A673 (cell line): Measurements from ENCODE around the gene MGMT. TPM values are rescaled to one million over a fixed set of nuclear protein-coding genes. Genes with fewer than 3 reads are reported as not detected.
A peak's percentile ranks its signal among the peaks of the same experiment; 100 is the strongest.

ENCODE experiments used
- BruUV-seq: library from RNA; stranded (reverse); fragments of 400-500 nt; replicated peaks from 2 replicates; lab custom pipeline; 2021; lab: Mats Ljungman, UMichigan
- CTCF ChIA-PET: fragments of 300-600 bp; sonication (Branson Sonifier 250); formaldehyde crosslinking; loops from one replicate; lab custom pipeline; 2022; ENCODE audit warnings: antibody characterized with exemption; lab: Charles Lee
- POLR2A ChIA-PET: fragments of 300-600 bp; sonication (Branson Sonifier 250); formaldehyde crosslinking; loops from one replicate; lab custom pipeline; 2022; ENCODE audit warnings: antibody characterized with exemption; ENCODE audit not compliant: low non-redundant PET; lab: Charles Lee
- DNase-seq: peaks from one replicate; pipeline ENCODE4 v3.0.0-alpha.2; 2015; ENCODE audit warnings: low spot score
- H3K27ac ChIP-seq: fragments of 200-600 bp; sonication (generic); 2 replicates; pipeline ENCODE4 v1.5.1; 2016; ENCODE audit warnings: mixed run types, low read depth, mild to moderate bottlenecking, mixed read lengths, antibody characterized with exemption, low read length; ENCODE audit not compliant: poor library complexity, severe bottlenecking
- H3K27me3 ChIP-seq: fragments of 200-600 bp; sonication (generic); replicated peaks from 2 replicates; pipeline ENCODE4 v1.6.1; 2017; ENCODE audit warnings: mixed run types, low read depth, mild to moderate bottlenecking, mixed read lengths, antibody characterized with exemption, low read length; ENCODE audit not compliant: insufficient read depth, poor library complexity
- H3K36me3 ChIP-seq: fragments of 200-600 bp; sonication (generic); 2 replicates; pipeline ENCODE4 v1.6.1; 2016; ENCODE audit warnings: mixed run types, mild to moderate bottlenecking, mixed read lengths, antibody characterized with exemption, low read length; ENCODE audit not compliant: insufficient read depth, poor library complexity, severe bottlenecking
- H3K4me1 ChIP-seq: fragments of 200-600 bp; sonication (generic); 2 replicates; pipeline ENCODE4 v1.6.1; 2017; ENCODE audit warnings: mixed run types, mild to moderate bottlenecking, mixed read lengths, antibody characterized with exemption, low read length; ENCODE audit not compliant: insufficient read depth, poor library complexity, severe bottlenecking
- H3K4me3 ChIP-seq: fragments of 200-600 bp; sonication (generic); 2 replicates; pipeline ENCODE4 v1.5.1; 2016; ENCODE audit warnings: low read depth, mixed run types, mild to moderate bottlenecking, mixed read lengths, low read length; ENCODE audit not compliant: poor library complexity, severe bottlenecking
- H3K9me3 ChIP-seq: fragments of 200-600 bp; sonication (generic); 2 replicates; pipeline ENCODE4 v1.6.1; 2016; ENCODE audit warnings: mixed run types, low read depth, mild to moderate bottlenecking, mixed read lengths, antibody characterized with exemption, low read length; ENCODE audit not compliant: poor library complexity, severe bottlenecking
- CTCF ChIP-seq: fragments of 300-800, 200-600 bp; sonication (generic); conservative IDR thresholded peaks from 2 replicates; pipeline ENCODE4 v1.5.1; 2017; ENCODE audit warnings: low read depth, mild to moderate bottlenecking, antibody characterized with exemption, low read length, moderate library complexity, mixed read lengths
- EZH2 ChIP-seq: fragments of 200-600 bp; sonication (generic); IDR thresholded peaks from 2 replicates; pipeline ENCODE4 v1.6.1; 2017; ENCODE audit warnings: borderline replicate concordance, low read depth, mild to moderate bottlenecking, mixed read lengths, antibody characterized with exemption, low read length; ENCODE audit not compliant: poor library complexity, severe bottlenecking
- intact Hi-C: fragments of 100-400 bp; cut with micrococcal nuclease; formaldehyde crosslinking; loops from one replicate; pipeline ENCODE4 v1.10.0; 2022; ENCODE audit not compliant: unreplicated experiment
- total RNA-seq: library from RNA; stranded (reverse); gene quantifications from 2 replicates; pipeline ENCODE4 v1.2.3, GENCODE V29; 2021

Gene MGMT
- total RNA-seq, 1 experiment from 2014 or later, result 19.5 TPM

- TF ChIP-seq EZH2, result no peak
- no peak for TF ChIP-seq CTCF
- Histone ChIP-seq H3K36me3 (no peaks in the 10 kb centered on the region), H3K4me1 (no peaks in the 10 kb centered on the region), H3K4me3 (no peak overlapping the region), H3K9me3 (peaks cover 24% of the 10 kb centered on the region), H3K27ac (no peak overlapping the region), H3K27me3 (no peaks in the 10 kb centered on the region)
- ChIA-PET CTCF (no interaction called here), POLR2A (no interaction called here)
- BruUV-seq, result no TSS peak
- intact Hi-C loops, result no loop called here
- DNase-seq, result peak; percentile 18
Measured at GRCh38 chr10:129586898-129587443, 119.9 kb downstream of the MGMT start.

GRCh38 chr10:129589546-129589945 lies 122.5 kb downstream of the MGMT start:
- peaks cover 24% of the 10 kb centered on the region for H3K9me3 ChIP-seq
- no peak overlapping the region for H3K4me3 ChIP-seq
- H3K27me3 ChIP-seq, result no peaks in the 10 kb centered on the region
- TF ChIP-seq CTCF (no peak), EZH2 (no peak)
- ChIA-PET CTCF (no interaction called here), POLR2A (no interaction called here)
- no peaks in the 10 kb centered on the region for H3K36me3 ChIP-seq
- H3K27ac ChIP-seq, result no peak overlapping the region
- no TSS peak for BruUV-seq
- no peak for DNase-seq
- H3K4me1 ChIP-seq, result no peaks in the 10 kb centered on the region
- intact Hi-C loops, result no loop called here

- Histone ChIP-seq H3K27me3 (no peaks in the 10 kb centered on the region), H3K36me3 (peaks cover 2% of the 10 kb centered on the region), H3K4me1 (no peaks in the 10 kb centered on the region), H3K4me3 (no peak overlapping the region), H3K9me3 (no peaks in the 10 kb centered on the region), H3K27ac (no peak overlapping the region)
- intact Hi-C loops, result no loop called here
- no peak for DNase-seq
- POLR2A ChIA-PET, result no interaction called here
- no TSS peak for BruUV-seq
- CTCF ChIA-PET, result no interaction called here
- TF ChIP-seq CTCF (no peak), EZH2 (no peak)
Measured at GRCh38 chr10:129593953-129594352, 126.9 kb downstream of the MGMT start.
